22Rv1 (cell line): Measurements from ENCODE around the gene ENOPH1.
"Not testable (repeated sequence)": the region's sequence is repeated elsewhere in the genome, so short reads cannot be mapped to it uniquely, and the experiment has no call there.

Experiments
- ZFX ChIP-seq: fragments of 450-650 bp; IDR thresholded peaks from 2 replicates; pipeline ENCODE4 v1.6.1; 2017; ENCODE audit warnings: antibody characterized with exemption, borderline replicate concordance
- TF ChIP-seq, protein P1 (sequence below): fragments of 450-650 bp; IDR thresholded peaks from 2 replicates; pipeline ENCODE4 v1.5.1; 2017; ENCODE audit warnings: mild to moderate bottlenecking

DNA sequence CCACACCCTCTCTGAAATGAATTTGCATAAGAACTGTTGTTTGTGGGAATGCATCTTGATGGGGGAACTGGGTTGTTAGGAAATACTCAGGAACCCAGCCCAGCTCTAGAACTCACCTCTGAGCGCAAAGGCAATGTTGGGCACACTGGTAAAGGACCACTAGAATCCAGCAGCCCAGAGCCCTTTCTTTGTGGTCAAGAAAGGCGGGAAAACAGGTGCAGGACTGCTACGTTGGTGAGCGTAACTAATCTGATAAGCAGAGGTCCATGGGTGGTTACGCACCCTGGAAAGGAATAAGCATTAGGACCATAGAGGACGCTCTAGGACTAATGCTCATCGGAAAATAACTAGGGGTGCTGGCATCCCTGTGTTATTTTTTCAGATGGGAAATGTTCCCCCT lies 45.5 kb downstream of the ENOPH1 start:
- TF ChIP-seq, protein P1, sequence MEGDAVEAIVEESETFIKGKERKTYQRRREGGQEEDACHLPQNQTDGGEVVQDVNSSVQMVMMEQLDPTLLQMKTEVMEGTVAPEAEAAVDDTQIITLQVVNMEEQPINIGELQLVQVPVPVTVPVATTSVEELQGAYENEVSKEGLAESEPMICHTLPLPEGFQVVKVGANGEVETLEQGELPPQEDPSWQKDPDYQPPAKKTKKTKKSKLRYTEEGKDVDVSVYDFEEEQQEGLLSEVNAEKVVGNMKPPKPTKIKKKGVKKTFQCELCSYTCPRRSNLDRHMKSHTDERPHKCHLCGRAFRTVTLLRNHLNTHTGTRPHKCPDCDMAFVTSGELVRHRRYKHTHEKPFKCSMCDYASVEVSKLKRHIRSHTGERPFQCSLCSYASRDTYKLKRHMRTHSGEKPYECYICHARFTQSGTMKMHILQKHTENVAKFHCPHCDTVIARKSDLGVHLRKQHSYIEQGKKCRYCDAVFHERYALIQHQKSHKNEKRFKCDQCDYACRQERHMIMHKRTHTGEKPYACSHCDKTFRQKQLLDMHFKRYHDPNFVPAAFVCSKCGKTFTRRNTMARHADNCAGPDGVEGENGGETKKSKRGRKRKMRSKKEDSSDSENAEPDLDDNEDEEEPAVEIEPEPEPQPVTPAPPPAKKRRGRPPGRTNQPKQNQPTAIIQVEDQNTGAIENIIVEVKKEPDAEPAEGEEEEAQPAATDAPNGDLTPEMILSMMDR, result not testable (repeated sequence)
- not testable (repeated sequence) for TF ChIP-seq ZFX
